Pancreas (tissue), 10 donors: ENCODE results near the gene ALKBH7. TPM values are rescaled to one million over a fixed set of nuclear protein-coding genes. Genes with fewer than 3 reads are reported as not detected.
A peak's percentile ranks its signal among the peaks of the same experiment; 100 is the strongest.

Experiments used
- ATAC-seq, 4 donors: fragments of 200-7000 bp; cut with Tn5 transposase; one replicate each; pipeline versions ENCODE4 v1.8.0 to v1.9.1; 2020; ENCODE audit warnings: mild to moderate bottlenecking in 4 of 4, moderate library complexity in 4 of 4
- DNase-seq, 6 donors: peaks; one replicate each; pipeline ENCODE4 v3.0.0-alpha.2; 2020
- FAIRE-seq: peaks from 2 replicates; lab custom pipeline; 2012; peaks lifted over from hg19 to GRCh38; lab: Jason Lieb, UNC
- H3K27ac ChIP-seq, 4 donors: fragments of 200-600 bp; sonication (generic); 1 replicate in 3 of 4; 2 replicates in 1 of 4; pipeline versions ENCODE4 v1.5.0 to v1.8.0; 2020
- H3K27me3 ChIP-seq, 4 donors: fragments of 200-600 bp; one replicate each; pipeline ENCODE4 v1.8.0; 2021
- H3K36me3 ChIP-seq, 3 donors: fragments of 200-600 bp; sonication (generic) in 1 of 3; one replicate each; pipeline versions ENCODE4 v1.5.0 to v1.8.0; 2020 to 2021
- H3K4me1 ChIP-seq, 3 donors: fragments of 200-600 bp; one replicate each; pipeline ENCODE4 v1.8.0; 2021
- H3K4me3 ChIP-seq, 4 donors: fragments of 200-600 bp; sonication (generic) in 2 of 4; one replicate each; pipeline versions ENCODE4 v1.5.0 to v1.8.0; 2020 to 2021
- H3K9me3 ChIP-seq, 4 donors: fragments of 200-600 bp; one replicate each; pipeline ENCODE4 v1.8.0; 2021
- WGBS, 2 donors: extraction: QIAGEN DNeasy Blood & Tissue Kit; methylation state at CpG; one replicate each; pipeline ENCODE4 v1.1.7; 2013; 5-methylcytosine and 5-hydroxymethylcytosine counted together
- intact Hi-C, 3 donors: fragments of 100-400 bp; cut with DNase I; formaldehyde crosslinking; loops; one replicate each; pipeline versions ENCODE4 v1.11.1 to v1.14.2; 2022
- polyA plus RNA-seq, 2 donors: library from polyadenylated mRNA; stranded (reverse); fragments of 200-250 nt; gene quantifications; one replicate each; pipeline ENCODE4 v1.2.3, GENCODE V29; 2013
- total RNA-seq, 6 donors: library from RNA; stranded (reverse); fragmentation: NEBNext Ultra II Directional in 4 of 6; extraction: Animal tissue kit (Norgen Biotek cat#: 25700) in 4 of 6; gene quantifications; one replicate each; pipeline versions ENCODE4 v1.2.1 to v1.2.4, GENCODE V29; 2021 to 2023
- TF ChIP-seq, protein P1 (sequence below), 4 donors: fragments of 200-600 bp; sonication (generic) in 3 of 4; IDR thresholded peaks; one replicate each; pipeline versions ENCODE4 v1.5.0 to v1.8.0; 2021; ENCODE audit warnings: antibody characterized with exemption in 4 of 4
- donor health status: healthy with polysubstance abuse.
- donor health status: DM: no; HTN: no; CAD: no; lungs with moderate emphysema.
- donor health status: DM: no; HTN: no; CAD: no.
- donor health status: control.
- donor health status: control.
- donor health status: Bipolar disorder and iron deficiency.
- donor health status: DM: yes; HTN: yes; CAD: no.
- donor health status: DM: no; HTN: no; CAD: no.
- donor health status: DM: no; HTN: no; CAD: no.
- donor health status: DM: yes; HTN: yes; CAD: no.

The ALKBH7 gene
- total and polyA plus RNA-seq, 8 donors = 29.3 to 69.4 (median 53.4) TPM

DNA sequence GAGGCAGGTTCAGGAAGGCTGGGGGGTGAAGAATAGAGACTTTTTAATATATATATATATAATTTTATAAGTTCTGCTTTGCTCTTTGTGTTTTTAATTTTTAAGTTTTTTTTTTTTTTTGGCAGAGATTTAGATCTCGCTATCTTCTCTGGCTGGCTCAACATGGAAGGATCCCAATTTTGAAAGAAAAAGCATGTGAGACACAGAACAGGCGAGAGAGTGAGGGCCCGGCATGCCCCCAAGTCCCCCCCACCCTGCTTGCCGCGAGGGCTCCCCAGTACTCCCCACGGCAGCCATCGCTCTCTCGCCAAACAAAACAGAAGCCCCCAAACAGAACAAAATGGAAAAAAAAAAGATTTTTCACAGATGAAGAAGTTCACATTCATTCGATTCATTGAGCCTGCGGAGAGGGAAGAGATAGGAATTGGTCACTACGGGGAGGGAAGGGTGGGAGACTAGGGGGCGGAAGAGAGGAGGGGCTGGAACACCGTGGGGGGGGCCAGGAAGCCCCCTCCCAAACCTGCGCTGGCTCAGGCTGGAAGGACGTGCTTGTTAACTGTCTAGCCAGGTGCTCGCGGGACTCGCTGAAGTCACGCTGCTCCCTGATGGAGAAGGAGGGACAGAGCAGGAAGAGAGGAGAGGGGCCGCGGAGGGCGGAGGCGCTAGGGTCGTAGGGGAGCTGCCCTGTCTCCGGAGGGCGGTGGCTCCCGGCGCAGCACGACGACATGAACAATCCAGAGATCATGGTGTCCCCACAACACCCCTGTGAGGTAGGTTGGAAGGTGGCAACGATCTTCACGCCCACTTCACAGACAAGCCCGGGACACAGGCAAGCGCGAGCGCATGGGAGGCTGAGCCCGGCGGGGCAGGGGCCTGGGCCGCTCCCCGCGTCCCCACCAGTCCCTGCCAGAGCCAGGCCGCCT lies 41.4 kb downstream of the ALKBH7 start:
- H3K4me3 ChIP-seq = no peak overlapping the region
- WGBS, 2 donors = 79 to 83% methylated on average over 41 to 42 of the region's 42 CpGs
- FAIRE-seq (no peak), ATAC-seq (no peak), DNase-seq (peak in 1 of 6 donors; percentile 63)
- H3K36me3 ChIP-seq = peaks cover 11 to 50% (median 48%) of the 10 kb centered on the region in 3 donors
- intact Hi-C loops = no loop called here
- H3K9me3 ChIP-seq = no peaks in the 10 kb centered on the region
- no peak overlapping the region for H3K27ac ChIP-seq
- H3K27me3 ChIP-seq = no peaks in the 10 kb centered on the region
- TF ChIP-seq, protein P1, sequence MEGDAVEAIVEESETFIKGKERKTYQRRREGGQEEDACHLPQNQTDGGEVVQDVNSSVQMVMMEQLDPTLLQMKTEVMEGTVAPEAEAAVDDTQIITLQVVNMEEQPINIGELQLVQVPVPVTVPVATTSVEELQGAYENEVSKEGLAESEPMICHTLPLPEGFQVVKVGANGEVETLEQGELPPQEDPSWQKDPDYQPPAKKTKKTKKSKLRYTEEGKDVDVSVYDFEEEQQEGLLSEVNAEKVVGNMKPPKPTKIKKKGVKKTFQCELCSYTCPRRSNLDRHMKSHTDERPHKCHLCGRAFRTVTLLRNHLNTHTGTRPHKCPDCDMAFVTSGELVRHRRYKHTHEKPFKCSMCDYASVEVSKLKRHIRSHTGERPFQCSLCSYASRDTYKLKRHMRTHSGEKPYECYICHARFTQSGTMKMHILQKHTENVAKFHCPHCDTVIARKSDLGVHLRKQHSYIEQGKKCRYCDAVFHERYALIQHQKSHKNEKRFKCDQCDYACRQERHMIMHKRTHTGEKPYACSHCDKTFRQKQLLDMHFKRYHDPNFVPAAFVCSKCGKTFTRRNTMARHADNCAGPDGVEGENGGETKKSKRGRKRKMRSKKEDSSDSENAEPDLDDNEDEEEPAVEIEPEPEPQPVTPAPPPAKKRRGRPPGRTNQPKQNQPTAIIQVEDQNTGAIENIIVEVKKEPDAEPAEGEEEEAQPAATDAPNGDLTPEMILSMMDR (IDR thresholded peaks at IDR 0.05) = no peak
- H3K4me1 ChIP-seq = no peaks in the 10 kb centered on the region

DNA sequence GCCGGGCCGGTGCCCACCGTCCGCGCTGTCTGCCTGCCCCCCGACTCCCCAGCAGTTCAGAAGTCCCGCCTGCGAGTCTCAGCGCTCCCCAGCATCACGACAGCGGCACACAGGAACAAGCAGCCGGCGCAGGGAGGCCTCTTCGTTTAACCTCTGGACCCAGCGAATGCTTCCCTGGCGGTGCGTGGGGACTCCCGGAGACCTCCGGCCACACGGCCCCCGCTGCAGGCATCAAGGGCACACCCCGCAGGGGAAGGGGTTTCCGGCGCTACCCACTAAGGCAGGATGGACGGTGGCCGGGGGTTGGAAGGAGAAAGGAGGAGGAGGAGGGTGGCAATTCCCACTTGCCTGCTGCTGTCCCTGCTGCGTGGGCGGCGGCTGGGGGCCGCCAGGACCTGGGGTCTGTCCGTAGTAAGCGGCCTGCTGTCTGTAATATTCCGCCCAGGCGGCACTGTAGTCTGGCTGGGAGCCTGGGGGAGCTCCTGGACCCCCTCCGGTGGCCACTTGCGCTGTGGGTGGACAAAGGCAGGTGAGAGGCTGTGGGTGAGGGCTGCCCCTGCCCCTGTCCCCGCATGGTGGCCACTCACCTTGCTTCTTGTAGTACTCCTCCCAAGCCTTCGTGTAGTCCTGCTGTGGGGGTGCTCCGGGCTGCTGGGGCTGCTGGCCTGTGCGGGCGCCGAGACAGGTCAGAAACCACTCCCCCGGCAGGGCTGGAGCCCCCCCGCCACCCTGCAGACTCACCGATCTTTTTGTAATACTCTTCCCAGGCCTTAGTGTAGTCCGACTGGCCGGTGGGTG lies 42.4 kb downstream of the ALKBH7 start:
- no peak overlapping the region for H3K27ac ChIP-seq
- WGBS, 2 donors = 94 to 96% methylated on average over 46 to 47 of the region's 47 CpGs
- intact Hi-C loops = no loop called here
- no peaks in the 10 kb centered on the region for H3K27me3 ChIP-seq
- H3K36me3 ChIP-seq = peaks cover 11 to 60% (median 52%) of the 10 kb centered on the region in 3 donors
- FAIRE-seq = no peak
- peak in 1 of 6 donors; percentile 74 for DNase-seq
- ATAC-seq = no peak
- H3K9me3 ChIP-seq = no peaks in the 10 kb centered on the region
- TF ChIP-seq, protein P1 (IDR thresholded peaks at IDR 0.05) = no peak
- H3K4me3 ChIP-seq = no peak overlapping the region
- no peaks in the 10 kb centered on the region for H3K4me1 ChIP-seq

DNA sequence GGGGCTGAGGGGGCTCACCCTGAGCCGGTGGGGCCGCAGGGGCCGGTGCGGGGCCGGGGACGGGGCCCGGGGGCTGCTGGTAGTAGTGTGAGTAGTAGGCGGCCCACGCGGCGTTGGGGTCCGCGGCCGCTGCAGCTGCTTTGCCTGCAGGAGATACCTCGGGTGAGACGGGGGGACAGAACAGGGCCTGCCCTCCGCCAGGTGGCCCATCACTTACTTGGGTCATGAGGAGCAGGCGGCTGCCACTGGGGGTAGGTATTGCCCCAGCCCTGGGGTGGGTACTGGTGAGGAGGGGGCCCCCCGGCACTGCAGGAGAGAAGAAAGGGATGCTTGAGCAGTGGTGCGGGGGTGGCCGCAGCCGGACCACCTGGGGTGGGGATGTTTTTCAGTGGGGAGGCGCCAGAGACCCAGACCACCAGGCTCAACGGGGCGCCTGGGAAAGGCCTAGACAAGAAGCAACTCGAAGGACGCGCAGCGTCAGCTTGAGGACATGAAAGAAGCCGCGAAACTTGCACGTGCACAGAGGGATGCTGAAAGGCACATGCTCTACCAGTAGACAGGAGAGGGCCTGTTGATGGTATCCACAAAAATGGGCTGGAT lies 43.1 kb downstream of the ALKBH7 start:
- TF ChIP-seq, protein P1 (IDR thresholded peaks at IDR 0.05) = no peak
- no peaks in the 10 kb centered on the region for H3K9me3 ChIP-seq
- peaks cover 11 to 67% (median 55%) of the 10 kb centered on the region in 3 donors for H3K36me3 ChIP-seq
- H3K4me1 ChIP-seq = no peaks in the 10 kb centered on the region
- WGBS, 2 donors = 94 to 95% methylated on average over 28 to 32 of the region's 32 CpGs
- H3K4me3 ChIP-seq = no peak overlapping the region
- H3K27ac ChIP-seq = no peak overlapping the region
- no peak for FAIRE-seq
- intact Hi-C loops = no loop called here
- no peaks in the 10 kb centered on the region for H3K27me3 ChIP-seq
- no peak for ATAC-seq
- peak in 1 of 6 donors; percentile 72 for DNase-seq

DNA sequence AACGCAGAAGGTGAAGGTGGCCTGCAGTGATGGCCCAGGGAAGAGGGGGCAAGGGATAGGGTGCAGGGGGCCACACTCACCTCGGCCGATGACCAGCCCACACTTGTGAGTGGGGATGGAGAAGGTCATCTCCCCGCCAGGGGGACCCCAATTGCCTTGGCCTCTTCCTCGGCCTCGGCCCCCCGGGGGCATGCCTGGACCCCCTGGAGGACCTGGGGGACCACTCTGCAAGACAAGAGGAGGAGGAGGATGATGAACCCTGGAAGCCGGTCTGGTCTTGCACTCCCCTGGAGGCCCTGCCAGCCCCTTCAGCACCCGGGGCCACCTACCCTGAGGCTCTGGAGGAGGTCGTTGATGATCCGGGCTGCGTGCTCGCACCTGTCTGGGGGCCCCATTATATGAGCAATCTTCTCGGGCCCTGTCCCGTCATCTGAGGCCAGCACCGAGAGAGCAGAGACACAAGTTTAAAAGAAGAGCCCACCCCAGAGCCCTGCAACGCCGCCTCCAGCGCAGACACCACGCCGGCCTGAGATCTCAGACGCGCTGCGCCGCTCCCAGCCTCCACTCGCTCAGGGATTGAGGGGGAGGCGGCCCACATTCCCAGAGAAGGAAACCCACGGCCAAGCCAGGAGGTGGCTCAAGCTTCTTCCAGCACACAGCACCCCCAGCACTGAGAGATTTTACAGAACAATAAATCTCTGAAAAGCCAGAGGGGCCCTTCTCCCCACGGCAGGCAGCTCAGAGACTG lies 44.2 kb downstream of the ALKBH7 start:
- Histone ChIP-seq H3K4me1 (no peaks in the 10 kb centered on the region), H3K27me3 (no peaks in the 10 kb centered on the region), H3K36me3 (peaks cover 11 to 69% (median 55%) of the 10 kb centered on the region in 3 donors), H3K4me3 (no peak overlapping the region), H3K9me3 (no peaks in the 10 kb centered on the region), H3K27ac (no peak overlapping the region)
- ATAC-seq = no peak
- intact Hi-C loops = no loop called here
- DNase-seq = peak in 1 of 6 donors; percentile 70
- TF ChIP-seq, protein P1 (IDR thresholded peaks at IDR 0.05) = no peak
- FAIRE-seq = no peak
- 95 to 97% methylated on average over 27 to 29 of the region's 29 CpGs for WGBS, 2 donors
